HG03571 (cell line): Measurements from ENCODE around the gene AKR7A2.
"Not testable (repeated sequence)": the region's sequence is repeated elsewhere in the genome, so short reads cannot be mapped to it uniquely, and the experiment has no call there.

Source experiments
- ATAC-seq: cut with Tn5 transposase; IDR thresholded peaks from one replicate; pipeline ENCODE4 v1.9.1; 2021; ENCODE audit not compliant: unreplicated experiment

The AKR7A2 gene

DNA sequence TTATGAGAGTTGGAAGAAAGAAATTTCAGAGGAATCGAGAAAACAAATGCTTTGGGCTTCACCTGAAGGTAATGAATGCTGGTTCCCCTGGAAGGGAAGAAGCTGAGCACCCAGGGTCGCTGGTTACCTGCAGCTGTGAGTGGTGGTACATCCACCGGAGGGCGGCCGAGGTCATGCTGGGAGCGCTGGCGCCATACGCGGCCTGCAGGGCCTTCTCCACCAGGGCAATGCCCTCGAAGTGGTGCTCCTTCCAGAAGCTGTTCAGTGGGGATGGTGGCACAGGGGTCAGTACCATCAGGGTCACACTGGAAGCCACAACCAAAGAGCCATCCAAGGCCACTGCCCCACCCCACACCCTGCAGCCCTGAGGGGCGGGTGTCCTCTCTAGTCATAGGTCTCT, 43.5 kb downstream of the AKR7A2 start:
- ATAC-seq: no peak

GRCh38 chr1:19262744-19263143, 49.2 kb downstream of the AKR7A2 start:
- ATAC-seq: no peak

DNA sequence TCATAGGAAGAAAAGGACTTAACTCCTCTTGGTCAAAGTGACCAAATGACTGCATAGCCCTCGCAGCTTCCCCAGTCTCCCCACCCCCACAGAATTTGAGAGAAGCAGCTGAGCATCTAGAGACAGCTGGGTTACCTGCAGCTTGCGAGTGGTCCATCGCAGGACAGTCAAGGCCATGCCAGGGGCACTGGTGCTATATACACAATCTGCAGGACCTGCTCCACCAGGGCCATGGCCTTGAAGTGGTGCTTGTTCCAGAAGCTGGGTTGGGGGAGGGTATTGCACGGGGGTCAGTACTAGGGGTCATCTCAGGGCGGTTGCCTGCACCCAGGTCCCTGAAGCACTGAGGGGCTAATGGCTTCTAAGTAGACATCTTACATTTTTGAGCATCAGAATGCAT, 49.9 kb downstream of the AKR7A2 start:
- no peak for ATAC-seq

GRCh38 chr1:19260211-19261138, 51.5 kb downstream of the AKR7A2 start:
- no peak for ATAC-seq

DNA sequence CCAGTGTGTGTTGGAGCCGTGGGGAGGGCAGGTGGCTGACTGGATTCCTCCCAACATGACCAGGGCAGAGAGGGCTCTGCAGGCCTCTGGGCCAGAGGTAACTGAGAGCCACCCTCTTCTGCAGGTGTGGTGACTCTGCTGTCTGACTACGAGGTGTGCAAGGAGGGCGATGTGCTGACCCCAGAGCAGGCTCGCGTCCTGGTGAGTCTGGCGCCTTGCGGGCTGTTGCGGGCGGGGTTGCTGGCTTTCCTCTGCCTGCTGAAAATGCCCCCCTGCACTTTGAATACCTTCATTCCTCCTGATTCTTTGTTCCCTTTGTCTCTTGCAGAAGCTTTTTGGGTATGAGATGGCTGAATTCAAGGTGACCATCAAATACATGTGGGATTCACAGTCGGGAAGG, 53.6 kb downstream of the AKR7A2 start:
- ATAC-seq: no peak

DNA sequence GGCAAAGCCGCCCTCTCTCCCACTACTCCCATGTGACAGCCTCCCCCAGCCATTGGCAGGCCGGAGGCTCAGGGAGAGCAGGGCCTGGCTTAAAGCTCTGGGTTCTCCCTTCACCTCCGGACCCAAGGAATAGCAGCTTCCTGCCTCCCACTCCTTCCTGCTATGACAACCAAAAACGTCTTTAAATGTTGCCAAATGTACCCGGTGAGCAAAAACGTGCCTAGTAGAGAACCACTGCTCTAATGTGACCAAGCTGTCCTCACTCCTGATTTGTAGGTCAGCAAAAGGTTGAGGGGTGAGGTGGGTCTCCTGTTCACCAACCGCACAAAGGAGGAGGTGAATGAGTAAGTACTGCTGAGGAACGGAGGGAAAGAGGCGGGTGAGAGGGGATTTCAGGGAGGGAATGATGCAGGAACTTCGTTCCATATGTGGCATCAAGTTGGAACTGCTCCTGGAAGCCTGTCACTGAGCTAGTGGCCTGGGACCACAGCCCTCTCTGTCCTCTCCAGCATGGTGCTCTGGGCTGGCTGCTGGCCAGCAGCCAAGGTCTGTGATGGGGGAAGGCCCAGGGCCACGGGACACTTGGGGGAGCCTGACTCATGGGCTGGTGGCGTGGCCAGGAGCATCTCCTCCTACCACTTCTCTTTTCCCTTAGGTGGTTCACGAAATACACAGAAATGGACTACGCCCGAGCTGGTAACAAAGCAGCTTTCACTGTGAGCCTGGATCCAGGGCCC, 54.6 kb downstream of the AKR7A2 start:
- no peak for ATAC-seq

DNA sequence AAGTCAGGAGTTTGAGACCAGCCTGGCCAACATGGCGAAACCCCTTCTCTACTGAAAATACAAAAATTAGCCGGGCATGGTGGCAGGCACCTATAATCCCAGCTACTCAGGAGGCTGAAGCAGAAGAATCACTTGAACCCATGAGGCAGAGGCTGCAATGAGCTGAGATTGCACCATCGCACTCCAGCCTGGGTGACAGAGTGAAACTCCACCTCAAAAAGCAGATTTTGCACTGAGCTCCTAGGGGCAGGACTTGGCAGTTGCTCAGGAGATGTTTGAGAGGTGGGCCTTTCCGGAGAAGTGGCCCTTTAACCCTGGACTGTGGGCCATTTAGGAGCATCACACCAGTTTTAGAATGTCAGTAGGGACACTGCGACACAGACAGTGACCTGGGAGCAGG, 55.6 kb downstream of the AKR7A2 start:
- ATAC-seq: not testable (repeated sequence)

- ATAC-seq: no peak
Observed at GRCh38 chr1:19255288-19255687, 56.7 kb downstream of the AKR7A2 start.

DNA sequence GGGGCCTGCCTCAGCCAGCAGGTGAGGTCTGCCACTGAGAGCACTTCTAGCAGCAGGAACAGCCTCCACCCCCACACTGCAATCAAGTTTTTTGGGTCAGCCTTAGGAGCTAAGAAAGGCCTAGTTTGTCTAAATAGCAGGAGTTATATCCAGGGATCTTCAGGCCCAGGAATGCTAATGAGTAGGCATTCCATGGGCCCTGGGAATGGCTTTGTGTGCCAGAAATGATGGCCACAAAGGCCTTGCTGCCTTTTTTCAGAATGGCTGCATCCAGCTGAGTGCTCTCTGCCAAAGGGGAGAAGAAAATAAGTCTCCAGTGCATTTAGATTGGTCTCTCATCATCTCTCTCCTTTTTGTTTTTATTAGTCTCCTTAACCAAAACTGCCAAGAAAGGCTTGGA, 57.5 kb downstream of the AKR7A2 start:
- ATAC-seq: no peak
